Measurements from ENCODE around the gene PLK5.

DNA sequence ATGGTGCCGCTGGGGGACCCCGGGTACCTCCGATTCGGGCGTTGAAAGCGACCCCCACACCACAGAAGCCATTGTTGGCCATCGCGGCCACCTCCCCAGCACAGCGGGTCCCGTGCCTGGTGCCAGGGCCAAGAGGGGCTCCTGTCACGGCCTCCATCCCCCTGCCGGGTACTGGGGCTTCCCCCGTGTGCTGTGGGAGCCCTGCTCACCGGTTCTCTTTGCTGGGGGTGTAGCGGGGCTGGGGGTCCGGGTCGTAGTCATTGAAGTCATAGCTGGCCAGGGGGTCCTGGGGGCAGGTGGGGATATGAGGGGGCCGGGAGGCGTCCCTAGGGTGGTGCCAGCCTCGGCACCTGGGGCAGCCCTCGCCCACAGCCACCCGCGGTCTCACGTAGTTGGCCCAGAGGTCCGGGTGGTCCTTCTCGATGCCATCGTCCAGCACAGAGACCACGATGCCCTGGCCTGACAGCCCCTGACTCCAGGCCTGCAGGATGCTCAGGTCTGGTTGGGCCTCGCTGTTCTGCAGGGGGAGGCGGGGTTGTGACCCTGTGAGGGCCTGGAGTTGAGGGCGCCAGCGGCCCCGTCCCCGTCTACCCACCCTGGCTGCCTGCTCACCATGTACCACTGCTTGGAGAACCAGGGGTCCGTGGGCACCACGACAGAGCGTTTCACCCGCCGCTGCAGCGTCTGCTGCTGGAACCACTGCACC is 36.1 kb upstream of the PLK5 start:
- TF ChIP-seq CTCF (conservative IDR thresholded peaks at IDR 0.05; ENCODE audit: low read length) (no peak), EZH2phosphoT487 (IDR thresholded peaks at IDR 0.05; ENCODE audit: borderline replicate concordance) (no peak)
